Mesenteric fat pad (tissue), 1 donor: Measurements from ENCODE around the gene SH3YL1. TPM values are rescaled to one million over a fixed set of nuclear protein-coding genes. Genes with fewer than 3 reads are reported as not detected.

Experiments used
- DNase-seq: peaks from one replicate; pipeline ENCODE4 v3.0.0-alpha.2; 2020; ENCODE audit warnings: low spot score
- long read RNA-seq: library from polyadenylated mRNA; unstranded; transcript quantifications from one replicate; pipeline ENCODE4 v2.0.0, GENCODE V29; 2020
- total RNA-seq: library from RNA; stranded (reverse); fragmentation: NEBNext Ultra II Directional; extraction: Animal tissue kit (Norgen Biotek cat#: 25700); gene quantifications from one replicate; pipeline ENCODE4 v1.2.1, GENCODE V29; 2021
- donor health status: DM: yes; HTN: yes; CAD: no.

The SH3YL1 gene, protein sequence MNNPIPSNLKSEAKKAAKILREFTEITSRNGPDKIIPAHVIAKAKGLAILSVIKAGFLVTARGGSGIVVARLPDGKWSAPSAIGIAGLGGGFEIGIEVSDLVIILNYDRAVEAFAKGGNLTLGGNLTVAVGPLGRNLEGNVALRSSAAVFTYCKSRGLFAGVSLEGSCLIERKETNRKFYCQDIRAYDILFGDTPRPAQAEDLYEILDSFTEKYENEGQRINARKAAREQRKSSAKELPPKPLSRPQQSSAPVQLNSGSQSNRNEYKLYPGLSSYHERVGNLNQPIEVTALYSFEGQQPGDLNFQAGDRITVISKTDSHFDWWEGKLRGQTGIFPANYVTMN
- total RNA-seq: 16.7 TPM
- long read RNA-seq, partial matches to known transcripts: 23 of 58 reads
- long read RNA-seq, other reads (novel, unspliced or antisense): 32 of 58 reads

DNA sequence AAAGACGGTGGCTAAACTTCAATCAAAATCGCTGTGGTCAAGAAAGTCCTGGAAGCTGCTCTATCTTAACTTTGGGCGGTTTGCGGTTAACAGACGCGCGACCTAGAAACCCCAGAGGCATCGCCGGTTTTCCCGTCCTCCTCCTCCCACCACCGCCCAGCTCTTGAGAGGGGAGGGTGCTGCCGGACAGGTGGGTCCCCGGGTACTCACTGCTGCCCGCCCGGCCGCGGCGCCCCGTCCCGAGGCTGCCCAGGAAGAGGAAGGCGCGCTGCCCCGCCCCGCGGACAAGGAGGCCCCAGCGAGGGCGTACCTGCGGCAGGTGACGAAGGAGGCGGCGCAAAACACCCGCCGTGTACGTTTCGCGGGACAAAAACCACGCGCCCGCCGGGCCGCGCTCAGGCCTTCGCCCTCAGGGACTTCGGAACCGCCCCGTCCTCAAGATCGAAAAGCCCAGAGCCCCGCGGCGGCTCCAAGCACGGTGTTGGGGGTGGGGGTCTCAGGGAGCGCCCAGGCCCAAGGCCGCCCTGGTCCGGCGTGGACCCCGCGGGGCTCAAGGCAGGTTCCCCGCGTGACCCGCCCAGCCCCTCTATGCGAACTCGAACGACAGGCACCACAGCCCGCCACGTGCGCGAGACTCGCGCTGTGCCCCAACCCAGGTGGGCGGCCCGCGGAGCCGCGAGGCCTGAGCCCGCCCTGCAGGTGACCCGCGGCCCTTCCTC is at the start of gene SH3YL1:
Gene SH3YL1, minus strand, starts transcription at position 259 of the 719 bp plus-strand sequence. Its CDS starts 48 bp downstream, at position 211.
- DNase-seq: no peak

DNA sequence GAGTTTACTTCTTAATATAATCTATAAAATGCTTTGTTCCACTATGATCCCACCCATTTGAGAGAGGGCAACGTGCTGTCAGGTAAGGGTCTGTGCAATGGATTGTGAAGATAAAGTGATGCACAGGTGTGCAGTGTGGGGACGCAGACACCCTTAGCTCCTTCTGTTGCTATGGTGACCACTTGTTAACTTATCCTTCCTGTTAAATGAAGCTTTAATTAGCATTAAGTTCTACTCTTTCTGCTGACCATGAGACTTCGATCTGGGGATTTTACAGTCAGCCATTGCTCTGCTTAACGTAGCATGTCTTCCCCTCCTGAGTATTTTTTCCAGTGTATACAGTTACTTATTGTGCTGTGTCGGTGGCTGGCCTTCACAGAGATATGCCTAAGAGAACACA is 47.2 kb upstream of the SH3YL1 start:
- DNase-seq: no peak

DNA sequence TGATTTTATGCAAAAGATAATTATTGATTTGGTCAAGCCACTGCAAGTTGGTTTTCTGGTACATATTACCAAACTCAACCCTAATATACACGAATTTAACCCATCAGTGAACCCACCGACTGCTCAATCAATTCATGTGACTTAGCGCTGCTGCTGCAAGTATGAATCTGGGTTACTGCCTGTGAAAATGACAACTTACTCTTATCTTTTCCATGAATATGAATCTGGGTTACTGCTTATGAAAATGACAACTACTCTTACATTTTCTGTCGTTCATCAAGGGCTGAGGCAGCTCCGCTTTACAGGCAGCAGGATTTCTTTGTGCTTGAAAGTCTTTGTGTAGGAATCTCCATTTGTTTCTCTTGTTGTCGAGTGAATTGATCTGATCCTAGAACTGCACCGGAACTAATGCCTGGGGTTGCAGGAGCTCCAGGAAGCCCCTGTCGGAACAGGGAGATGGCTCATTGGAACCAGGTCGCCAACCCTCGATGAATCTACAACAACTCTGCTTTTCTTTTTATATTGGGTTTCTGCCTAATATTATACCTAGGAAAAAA is 46.2 kb upstream of the SH3YL1 start:
- DNase-seq: no peak

- DNase-seq: no peak
Measured at GRCh38 chr2:309148-309953, 45.5 kb upstream of the SH3YL1 start.

DNA sequence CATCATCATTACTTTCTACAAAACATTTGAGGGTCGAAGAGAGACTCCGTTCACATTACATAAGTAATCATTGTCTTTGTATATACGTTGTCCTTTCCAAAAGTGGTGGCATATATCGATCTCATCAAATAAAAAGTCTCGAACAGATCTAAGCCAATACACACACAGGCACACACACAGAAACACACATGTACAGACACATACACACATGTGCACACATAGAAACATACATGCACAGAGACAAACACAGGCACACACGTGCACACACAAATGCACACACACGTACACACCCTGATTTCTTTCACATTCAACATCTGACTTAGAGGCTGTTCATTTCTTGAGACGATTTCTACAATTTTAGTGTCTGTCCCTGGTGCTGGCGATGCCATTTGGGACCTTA is 41.5 kb upstream of the SH3YL1 start:
- no peak for DNase-seq

DNA sequence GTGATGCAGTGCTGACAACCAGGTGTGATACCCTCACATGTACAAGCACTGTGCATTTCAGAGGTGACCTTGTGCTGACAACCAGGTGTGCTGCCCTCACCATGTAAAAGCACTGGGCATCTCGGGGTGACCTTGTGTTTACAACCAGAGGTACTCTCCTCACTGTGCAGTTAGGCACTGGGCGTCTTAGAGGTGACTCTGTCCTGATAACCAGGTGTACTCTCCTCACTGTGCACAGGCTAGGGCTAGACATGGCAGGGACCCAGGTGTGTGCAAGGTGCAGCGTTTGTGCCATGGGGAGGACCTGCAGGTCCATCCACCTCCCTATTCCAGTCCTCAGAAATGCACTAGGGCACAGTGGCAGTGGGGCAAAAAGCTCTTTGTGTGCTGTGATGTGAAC is 32.5 kb upstream of the SH3YL1 start:
- DNase-seq: no peak

- no peak for DNase-seq
Measured at GRCh38 chr2:295090-295489, 31.3 kb upstream of the SH3YL1 start.

GRCh38 chr2:290090-290722 is 26.4 kb upstream of the SH3YL1 start:
- no peak for DNase-seq

GRCh38 chr2:289362-290089 is 25.7 kb upstream of the SH3YL1 start:
- no peak for DNase-seq

- no peak for DNase-seq
Measured at GRCh38 chr2:288758-289361, 25.0 kb upstream of the SH3YL1 start.

DNA sequence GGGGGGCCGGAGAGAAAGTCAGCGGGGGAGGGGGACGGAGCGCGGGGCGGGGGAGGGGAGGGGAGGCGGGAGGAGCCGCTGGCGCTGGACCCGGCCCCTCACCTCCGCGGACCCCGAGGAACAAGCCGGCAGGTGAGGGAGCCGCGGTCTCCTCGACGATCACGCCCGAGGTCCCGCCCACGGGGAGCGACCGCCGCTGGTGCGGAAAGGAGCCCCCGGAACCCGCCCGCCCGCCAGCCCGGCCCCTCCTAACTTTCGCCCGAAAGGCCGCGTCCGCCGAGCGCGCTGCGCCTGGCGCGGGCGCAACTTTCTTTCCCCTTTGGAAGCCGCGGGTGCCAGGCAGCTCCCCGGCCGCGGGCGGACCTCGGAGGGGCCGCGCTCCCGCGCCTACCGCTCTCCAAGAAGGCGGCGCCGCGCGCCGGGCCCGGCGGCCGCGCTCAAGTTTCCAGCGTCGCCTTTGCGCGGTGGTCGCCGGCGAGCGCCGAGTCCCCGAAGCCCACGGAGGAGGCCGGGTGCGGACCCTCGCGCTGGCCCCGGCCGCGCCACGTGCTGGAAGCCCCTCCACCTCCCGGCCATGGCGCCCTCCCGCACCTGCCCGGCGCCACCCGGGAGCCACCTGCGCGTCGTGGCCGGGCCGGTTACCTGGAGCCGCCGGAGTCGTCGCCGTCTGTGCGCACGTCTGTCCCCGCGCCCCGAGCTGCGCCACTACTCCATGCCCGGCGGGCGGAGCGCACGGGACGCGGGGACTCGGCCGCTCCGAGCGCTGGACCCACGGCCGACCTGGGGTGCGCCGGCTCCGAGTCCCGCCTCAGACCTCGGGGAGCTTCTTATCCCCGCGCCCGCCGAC is 24.3 kb upstream of the SH3YL1 start, which contains the start of gene ALKAL2:
Gene ALKAL2, minus strand, starts transcription at position 181 of the 847 bp plus-strand sequence. CDS start 256 bp downstream, outside the sequence.
- DNase-seq: no peak

DNA sequence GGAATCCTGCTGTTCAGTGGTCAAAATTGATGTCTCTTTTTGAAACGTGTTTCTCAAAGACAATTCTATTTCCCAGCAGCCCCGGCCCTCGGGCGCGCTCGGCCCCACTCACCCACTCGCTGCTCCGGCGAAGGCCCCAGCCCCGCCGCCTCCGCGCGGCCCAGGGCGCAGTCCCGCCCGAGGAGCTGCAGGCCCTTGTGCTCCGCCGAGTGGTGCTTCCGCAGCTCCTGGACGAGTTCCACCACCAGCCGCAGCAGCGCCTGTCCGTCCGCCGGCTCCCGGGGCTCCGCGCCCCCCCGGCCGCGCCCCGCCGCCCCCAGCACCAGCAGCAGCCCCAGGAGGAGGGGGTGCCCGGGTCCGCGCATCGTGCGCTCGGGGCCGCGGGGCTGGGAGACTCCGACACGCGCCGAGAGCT is 23.6 kb upstream of the SH3YL1 start:
- DNase-seq: no peak

GRCh38 chr2:286774-287392 is 23.1 kb upstream of the SH3YL1 start:
- DNase-seq: no peak

DNA sequence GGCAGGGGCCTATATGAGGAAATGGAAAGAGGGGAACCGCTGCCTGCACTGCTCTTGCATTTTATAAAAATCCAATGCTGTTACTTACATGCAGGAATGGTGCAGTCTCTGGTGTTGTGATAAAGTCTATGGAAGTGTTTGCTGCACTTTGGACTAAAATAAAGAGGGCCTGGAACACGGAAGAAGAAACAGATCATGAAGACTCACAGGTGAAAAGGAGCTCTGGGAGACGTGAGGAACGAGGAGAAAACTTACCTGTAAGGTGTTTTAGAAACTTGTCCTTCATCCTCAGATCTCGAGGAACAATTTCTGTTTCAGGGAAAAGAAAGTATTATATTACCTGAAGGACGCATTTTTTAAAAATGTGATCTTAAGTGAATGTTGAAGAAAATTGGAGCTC is 22.2 kb upstream of the SH3YL1 start:
- DNase-seq: no peak

- DNase-seq: no peak
Measured at GRCh38 chr2:285531-285930, 21.7 kb upstream of the SH3YL1 start.

GRCh38 chr2:284896-285492 is 21.2 kb upstream of the SH3YL1 start:
- no peak for DNase-seq

GRCh38 chr2:283996-284794 is 20.4 kb upstream of the SH3YL1 start:
- no peak for DNase-seq
